Measurements from ENCODE around the gene PRKN. TPM values are rescaled to one million over a fixed set of nuclear protein-coding genes. Genes with fewer than 3 reads are reported as not detected.

Gene PRKN
- total RNA-seq, 1 donor from 2014 or later = 4.9 TPM

DNA sequence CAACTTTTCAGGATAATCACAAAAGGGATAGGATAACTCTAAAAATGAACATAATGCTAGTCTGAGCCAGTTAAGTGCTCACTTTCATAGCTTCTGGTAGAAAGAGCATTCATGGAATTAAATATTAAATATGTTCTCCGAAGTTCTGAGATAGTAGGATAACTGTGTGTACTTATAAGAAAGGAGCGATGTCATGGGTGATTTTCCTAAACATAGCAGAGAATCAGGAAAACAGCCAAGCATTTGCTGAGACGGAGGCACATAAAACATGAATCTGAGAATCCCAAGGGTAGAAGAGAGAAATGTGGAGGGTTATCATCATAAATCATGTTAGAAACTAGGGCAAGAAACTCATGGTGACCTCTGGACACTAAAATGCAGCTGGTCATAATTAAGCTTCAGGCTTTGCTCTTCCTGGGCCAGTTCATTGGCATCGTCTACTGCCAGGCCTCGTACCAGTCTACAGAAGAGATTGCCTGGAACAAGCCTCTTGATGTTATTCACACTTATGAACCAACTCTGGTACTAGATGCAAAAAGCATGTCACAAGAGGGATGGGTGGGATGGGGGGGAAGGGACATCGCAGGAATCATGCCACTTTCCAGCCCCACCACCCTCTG lies 436.6 kb downstream of the PRKN start:
- Histone ChIP-seq H3K9me3 (no peaks in the 10 kb centered on the region), H3K27me3 (no peaks in the 10 kb centered on the region), H3K4me3 (no peak overlapping the region), H3K36me3 (no peaks in the 10 kb centered on the region), H3K27ac (no peak overlapping the region), H3K4me1 (no peaks in the 10 kb centered on the region)
- DNase-seq (ENCODE audit: extremely low spot score in 2 of 2) = no peak
- TF ChIP-seq POLR2AphosphoS5 (IDR thresholded peaks at IDR 0.05; ENCODE audit: insufficient read depth in 1 of 2, low read depth in 1 of 2) (no peak), POLR2A (IDR thresholded peaks at IDR 0.05) (no peak)
- TF ChIP-seq, protein P1, sequence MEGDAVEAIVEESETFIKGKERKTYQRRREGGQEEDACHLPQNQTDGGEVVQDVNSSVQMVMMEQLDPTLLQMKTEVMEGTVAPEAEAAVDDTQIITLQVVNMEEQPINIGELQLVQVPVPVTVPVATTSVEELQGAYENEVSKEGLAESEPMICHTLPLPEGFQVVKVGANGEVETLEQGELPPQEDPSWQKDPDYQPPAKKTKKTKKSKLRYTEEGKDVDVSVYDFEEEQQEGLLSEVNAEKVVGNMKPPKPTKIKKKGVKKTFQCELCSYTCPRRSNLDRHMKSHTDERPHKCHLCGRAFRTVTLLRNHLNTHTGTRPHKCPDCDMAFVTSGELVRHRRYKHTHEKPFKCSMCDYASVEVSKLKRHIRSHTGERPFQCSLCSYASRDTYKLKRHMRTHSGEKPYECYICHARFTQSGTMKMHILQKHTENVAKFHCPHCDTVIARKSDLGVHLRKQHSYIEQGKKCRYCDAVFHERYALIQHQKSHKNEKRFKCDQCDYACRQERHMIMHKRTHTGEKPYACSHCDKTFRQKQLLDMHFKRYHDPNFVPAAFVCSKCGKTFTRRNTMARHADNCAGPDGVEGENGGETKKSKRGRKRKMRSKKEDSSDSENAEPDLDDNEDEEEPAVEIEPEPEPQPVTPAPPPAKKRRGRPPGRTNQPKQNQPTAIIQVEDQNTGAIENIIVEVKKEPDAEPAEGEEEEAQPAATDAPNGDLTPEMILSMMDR (IDR thresholded peaks at IDR 0.05) = no peak
- intact Hi-C loops (cut with DNase I) = no loop called here

DNA sequence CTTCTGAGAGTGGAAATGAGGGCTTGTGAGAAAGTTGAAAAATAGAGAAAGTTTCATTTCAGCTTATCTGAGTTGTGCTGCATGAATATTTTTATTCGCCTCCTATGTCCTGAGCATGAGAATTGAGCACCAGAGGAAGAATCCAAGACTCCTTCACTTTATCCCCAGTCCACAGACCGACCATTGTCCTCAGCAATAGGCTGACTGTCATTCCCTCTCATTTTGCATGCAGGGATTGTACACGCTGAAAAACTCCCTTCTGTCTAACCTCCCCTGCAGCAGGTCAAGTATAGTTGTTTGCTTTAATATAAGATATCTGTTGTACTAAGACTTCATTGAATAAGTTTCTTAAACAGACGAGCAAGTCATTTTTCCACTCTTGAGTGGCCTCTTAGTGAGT lies 437.6 kb downstream of the PRKN start:
- DNase-seq (ENCODE audit: extremely low spot score in 2 of 2) = no peak
- Histone ChIP-seq H3K4me1 (no peaks in the 10 kb centered on the region), H3K9me3 (no peaks in the 10 kb centered on the region), H3K27me3 (no peaks in the 10 kb centered on the region), H3K27ac (no peak overlapping the region), H3K36me3 (no peaks in the 10 kb centered on the region), H3K4me3 (no peak overlapping the region)
- intact Hi-C loops (cut with DNase I) = no loop called here
- TF ChIP-seq, protein P1 (IDR thresholded peaks at IDR 0.05) = no peak
- TF ChIP-seq POLR2A (IDR thresholded peaks at IDR 0.05) (no peak), POLR2AphosphoS5 (IDR thresholded peaks at IDR 0.05; ENCODE audit: insufficient read depth in 1 of 2, low read depth in 1 of 2) (no peak)

DNA sequence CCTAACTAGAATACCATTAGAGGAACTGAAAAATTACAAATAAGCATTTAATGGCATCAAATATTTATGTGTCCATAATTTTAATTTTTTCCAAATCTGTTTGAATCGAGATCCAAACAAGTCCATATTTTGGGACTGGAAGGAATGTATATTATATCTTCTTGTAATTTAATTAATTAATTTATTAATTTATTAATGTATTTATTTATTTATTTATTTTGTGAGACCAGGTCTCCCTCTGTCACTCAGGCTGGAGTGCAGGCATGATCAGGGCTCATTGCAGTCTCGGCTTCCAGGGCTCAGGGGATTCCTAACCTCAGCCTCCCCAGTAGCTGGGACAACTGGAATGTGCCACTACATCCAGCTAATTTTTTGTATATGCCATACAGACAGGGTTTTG lies 453.6 kb downstream of the PRKN start:
- no peak for DNase-seq (ENCODE audit: extremely low spot score in 2 of 2)
- Histone ChIP-seq H3K27ac (no peak overlapping the region), H3K36me3 (no peaks in the 10 kb centered on the region), H3K27me3 (no peaks in the 10 kb centered on the region), H3K4me1 (no peaks in the 10 kb centered on the region), H3K4me3 (no peak overlapping the region), H3K9me3 (no peaks in the 10 kb centered on the region)
- intact Hi-C loops (cut with DNase I) = no loop called here
- TF ChIP-seq, protein P1 (IDR thresholded peaks at IDR 0.05) = no peak
- TF ChIP-seq POLR2AphosphoS5 (IDR thresholded peaks at IDR 0.05; ENCODE audit: insufficient read depth in 1 of 2, low read depth in 1 of 2) = no peak
- no peak for TF ChIP-seq POLR2A (IDR thresholded peaks at IDR 0.05)

DNA sequence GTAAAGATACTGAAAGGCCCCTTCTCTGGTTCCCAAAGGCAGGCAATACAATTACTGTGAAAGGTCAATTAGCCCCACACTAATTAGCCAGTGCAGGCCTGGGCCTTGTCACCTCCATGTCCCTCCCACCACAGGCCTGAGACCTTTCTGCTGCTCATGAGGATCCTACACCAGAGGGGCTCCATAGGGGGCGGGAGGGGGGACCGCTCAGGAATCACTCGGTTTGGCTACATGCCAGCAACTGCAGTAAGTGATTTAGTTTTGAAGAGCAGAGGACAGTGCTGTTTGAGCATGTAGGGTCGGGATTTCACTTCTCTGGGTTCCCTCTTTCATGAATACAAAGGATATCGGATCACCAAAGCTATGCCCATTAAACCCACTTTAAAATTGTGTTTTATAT lies 455.6 kb downstream of the PRKN start:
- Histone ChIP-seq H3K27ac (no peak overlapping the region), H3K4me1 (no peaks in the 10 kb centered on the region), H3K4me3 (no peak overlapping the region), H3K27me3 (no peaks in the 10 kb centered on the region), H3K36me3 (no peaks in the 10 kb centered on the region), H3K9me3 (no peaks in the 10 kb centered on the region)
- intact Hi-C loops (cut with DNase I) = no loop called here
- TF ChIP-seq, protein P1 (IDR thresholded peaks at IDR 0.05) = no peak
- TF ChIP-seq POLR2AphosphoS5 (IDR thresholded peaks at IDR 0.05; ENCODE audit: insufficient read depth in 1 of 2, low read depth in 1 of 2) = no peak
- no peak for TF ChIP-seq POLR2A (IDR thresholded peaks at IDR 0.05)
- no peak for DNase-seq (ENCODE audit: extremely low spot score in 2 of 2)

DNA sequence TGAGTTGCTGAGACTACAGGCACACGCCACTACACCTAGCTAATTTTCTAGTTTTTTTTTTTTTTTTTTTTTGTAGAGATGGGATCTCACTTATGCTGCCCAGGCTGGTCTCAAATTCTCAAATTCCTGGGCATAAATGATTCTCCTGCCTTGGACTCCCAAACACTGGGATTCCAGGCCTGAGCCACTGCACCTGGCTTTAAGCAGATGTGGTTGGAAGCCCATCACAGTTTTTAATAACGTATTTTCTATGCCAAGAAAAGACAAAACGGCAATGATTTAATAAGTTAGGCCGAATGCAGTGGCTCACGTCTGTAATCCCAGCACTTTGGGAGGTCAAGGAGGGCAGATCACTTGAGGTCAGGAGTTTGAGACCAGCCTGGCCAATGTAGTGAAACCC lies 456.6 kb downstream of the PRKN start:
- no peaks in the 10 kb centered on the region for H3K27me3 ChIP-seq

More for the DNA sequence above, 456.6 kb downstream of the PRKN start:
- intact Hi-C loops (cut with DNase I) = no loop called here
- TF ChIP-seq POLR2A (IDR thresholded peaks at IDR 0.05) (no peak), POLR2AphosphoS5 (IDR thresholded peaks at IDR 0.05; ENCODE audit: insufficient read depth in 1 of 2, low read depth in 1 of 2) (no peak)
- TF ChIP-seq, protein P1 (IDR thresholded peaks at IDR 0.05) = no peak
- Histone ChIP-seq H3K27ac (no peak overlapping the region), H3K4me1 (no peaks in the 10 kb centered on the region), H3K4me3 (no peak overlapping the region), H3K36me3 (no peaks in the 10 kb centered on the region), H3K9me3 (no peaks in the 10 kb centered on the region)
- no peak for DNase-seq (ENCODE audit: extremely low spot score in 2 of 2)
